Peyer's patch (tissue), 4 donors: ENCODE measurements around the gene MTA3.

ENCODE experiments used
- POLR2A ChIP-seq, 2 donors: fragments of 450-650 bp; IDR thresholded peaks; one replicate each; pipeline ENCODE4 v1.5.1; 2017; ENCODE audit warnings: antibody characterized with exemption in 2 of 2, mild to moderate bottlenecking in 2 of 2, moderate library complexity in 2 of 2
- TF ChIP-seq, protein P1 (sequence below), 6 experiments: fragments of 450-650 bp in 4 of 6; fragments of 200-600 bp in 2 of 6; sonication (generic) in 1 of 6; IDR thresholded peaks; one replicate each; pipeline ENCODE4 v1.5.1; 2017 to 2019; ENCODE audit warnings: antibody characterized with exemption in 6 of 6, mild to moderate bottlenecking in 3 of 6, moderate library complexity in 1 of 6

DNA sequence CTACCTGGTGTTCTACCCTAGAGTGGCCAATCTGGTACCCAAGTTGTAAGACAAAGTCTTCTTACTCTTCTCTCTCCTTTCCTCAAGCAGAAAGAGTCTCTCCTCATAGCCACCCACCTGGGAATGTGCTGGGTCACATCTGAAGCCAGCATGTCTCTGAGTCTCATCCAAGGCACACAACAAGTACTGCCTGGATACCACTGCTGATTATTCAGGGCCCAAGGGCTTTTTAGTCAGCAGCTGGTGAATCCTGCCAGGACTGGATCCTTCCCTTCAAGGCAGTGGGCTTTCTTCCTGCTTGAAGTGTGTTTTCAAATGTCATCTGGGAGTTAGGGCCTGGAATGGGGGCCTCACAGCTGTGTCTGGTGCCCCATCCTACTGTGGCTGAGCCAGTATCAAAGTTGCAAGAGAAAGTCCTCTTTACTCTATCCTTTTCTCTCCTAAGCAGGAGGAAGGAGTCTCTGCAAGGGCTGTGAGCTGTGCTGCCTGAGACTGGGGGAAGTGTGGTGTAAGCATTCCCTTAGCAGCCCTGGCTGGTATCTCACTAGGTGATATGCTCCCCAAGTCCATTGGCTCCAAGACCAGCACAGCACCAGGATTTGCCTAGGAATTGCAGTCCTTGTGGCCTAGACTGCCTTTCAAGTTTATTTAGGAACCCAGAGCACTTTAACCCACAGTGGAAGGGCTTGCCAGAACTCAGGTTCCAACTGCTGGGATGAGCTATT lies 168.3 kb downstream of the MTA3 start:
- no peak for TF ChIP-seq POLR2A (IDR thresholded peaks at IDR 0.05)
- TF ChIP-seq, protein P1, sequence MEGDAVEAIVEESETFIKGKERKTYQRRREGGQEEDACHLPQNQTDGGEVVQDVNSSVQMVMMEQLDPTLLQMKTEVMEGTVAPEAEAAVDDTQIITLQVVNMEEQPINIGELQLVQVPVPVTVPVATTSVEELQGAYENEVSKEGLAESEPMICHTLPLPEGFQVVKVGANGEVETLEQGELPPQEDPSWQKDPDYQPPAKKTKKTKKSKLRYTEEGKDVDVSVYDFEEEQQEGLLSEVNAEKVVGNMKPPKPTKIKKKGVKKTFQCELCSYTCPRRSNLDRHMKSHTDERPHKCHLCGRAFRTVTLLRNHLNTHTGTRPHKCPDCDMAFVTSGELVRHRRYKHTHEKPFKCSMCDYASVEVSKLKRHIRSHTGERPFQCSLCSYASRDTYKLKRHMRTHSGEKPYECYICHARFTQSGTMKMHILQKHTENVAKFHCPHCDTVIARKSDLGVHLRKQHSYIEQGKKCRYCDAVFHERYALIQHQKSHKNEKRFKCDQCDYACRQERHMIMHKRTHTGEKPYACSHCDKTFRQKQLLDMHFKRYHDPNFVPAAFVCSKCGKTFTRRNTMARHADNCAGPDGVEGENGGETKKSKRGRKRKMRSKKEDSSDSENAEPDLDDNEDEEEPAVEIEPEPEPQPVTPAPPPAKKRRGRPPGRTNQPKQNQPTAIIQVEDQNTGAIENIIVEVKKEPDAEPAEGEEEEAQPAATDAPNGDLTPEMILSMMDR (IDR thresholded peaks at IDR 0.05) = no peak
